Neuron (in vitro differentiated cells): ENCODE measurements around the gene ANKRD44.

Experiments
- H2AFZ ChIP-seq: one replicate; pipeline ENCODE4 v1.6.1; 2013; ENCODE audit warnings: low read depth, mild to moderate bottlenecking, inconsistent platforms, low read length, moderate library complexity
- H3K27me3 ChIP-seq: one replicate; pipeline ENCODE4 v1.6.1; 2013; ENCODE audit warnings: low read length; ENCODE audit not compliant: insufficient read depth
- H3K36me3 ChIP-seq: one replicate; pipeline ENCODE4 v1.6.1; 2013; ENCODE audit warnings: low read length; ENCODE audit not compliant: insufficient read depth
- H3K4me1 ChIP-seq: one replicate; pipeline ENCODE4 v1.6.1; 2013; ENCODE audit warnings: low read length; ENCODE audit not compliant: insufficient read depth
- H3K4me3 ChIP-seq: 2 replicates; pipeline ENCODE4 v1.5.1; 2013; ENCODE audit warnings: mild to moderate bottlenecking, low read length, moderate library complexity
- H3K9me3 ChIP-seq: one replicate; pipeline ENCODE4 v1.6.1; 2013; ENCODE audit warnings: low read length

The ANKRD44 gene

DNA sequence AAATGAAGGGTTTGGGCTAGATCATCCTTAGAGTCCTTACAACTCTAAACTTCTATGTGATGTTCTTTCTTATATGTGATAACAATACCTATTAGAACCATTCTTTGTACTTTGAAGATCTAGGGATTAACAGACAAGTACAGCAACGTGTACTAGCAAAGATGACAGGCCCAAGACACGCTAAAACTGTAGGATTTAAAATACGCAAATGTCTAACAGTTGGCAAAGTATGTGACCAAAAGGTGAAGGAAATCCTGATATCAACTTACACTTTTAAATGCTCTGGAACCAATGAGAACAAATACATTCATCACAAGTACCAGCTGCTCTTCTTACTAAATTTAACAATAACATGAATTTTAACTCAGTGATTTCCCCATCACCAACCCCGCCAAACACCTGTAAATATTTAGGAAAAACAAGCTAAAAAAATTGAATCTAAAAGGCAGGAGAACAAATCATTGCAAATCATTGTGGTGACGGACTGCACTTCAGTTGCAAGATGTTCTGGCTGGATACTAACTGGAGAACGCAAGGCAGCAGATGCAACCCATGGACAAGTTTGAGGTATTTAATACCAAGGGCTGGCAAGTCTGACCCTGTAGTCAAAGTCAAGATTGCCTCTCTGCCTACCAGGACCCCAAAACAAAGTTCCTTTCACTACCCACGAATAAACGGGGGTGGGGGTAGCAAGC lies 1.4 kb downstream of the ANKRD44 start:
- peak overlapping the region; percentile 23 for H2AFZ ChIP-seq
- H3K4me3 ChIP-seq, result peak overlapping the region; percentile 56
- H3K9me3 ChIP-seq, result no peaks in the 10 kb centered on the region
- no peaks in the 10 kb centered on the region for H3K36me3 ChIP-seq
- H3K4me1 ChIP-seq, result peaks cover 7% of the 10 kb centered on the region
- peaks cover 31% of the 10 kb centered on the region for H3K27me3 ChIP-seq

DNA sequence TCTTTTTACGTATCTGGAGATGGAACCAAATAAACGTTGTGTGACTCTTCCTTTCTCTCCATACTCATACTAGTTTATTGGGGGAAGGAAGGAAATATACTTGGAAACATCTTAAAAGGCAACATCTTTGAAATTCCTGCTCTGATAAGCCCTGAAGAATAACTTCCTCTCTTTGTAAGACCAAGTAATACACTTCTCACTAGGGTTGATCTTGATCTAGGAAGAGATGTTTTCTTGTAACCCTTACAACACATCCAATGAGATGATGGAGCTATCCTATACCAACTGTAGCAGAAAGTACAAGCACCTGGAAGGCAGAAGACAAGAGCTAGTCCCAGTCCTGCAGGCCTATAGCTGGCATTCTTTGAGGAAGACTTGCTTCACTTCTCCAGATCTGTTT lies 2.0 kb downstream of the ANKRD44 start:
- no peak overlapping the region for H2AFZ ChIP-seq
- no peaks in the 10 kb centered on the region for H3K9me3 ChIP-seq
- H3K27me3 ChIP-seq, result peaks cover 31% of the 10 kb centered on the region
- no peak overlapping the region for H3K4me3 ChIP-seq
- H3K4me1 ChIP-seq, result peaks cover 7% of the 10 kb centered on the region
- H3K36me3 ChIP-seq, result no peaks in the 10 kb centered on the region

- no peak overlapping the region for H2AFZ ChIP-seq
- no peaks in the 10 kb centered on the region for H3K36me3 ChIP-seq
- H3K4me3 ChIP-seq, result no peak overlapping the region
- peaks cover 31% of the 10 kb centered on the region for H3K27me3 ChIP-seq
- H3K9me3 ChIP-seq, result no peaks in the 10 kb centered on the region
- peaks cover 7% of the 10 kb centered on the region for H3K4me1 ChIP-seq
Measured at GRCh38 chr2:197307933-197308521, 2.6 kb downstream of the ANKRD44 start.

DNA sequence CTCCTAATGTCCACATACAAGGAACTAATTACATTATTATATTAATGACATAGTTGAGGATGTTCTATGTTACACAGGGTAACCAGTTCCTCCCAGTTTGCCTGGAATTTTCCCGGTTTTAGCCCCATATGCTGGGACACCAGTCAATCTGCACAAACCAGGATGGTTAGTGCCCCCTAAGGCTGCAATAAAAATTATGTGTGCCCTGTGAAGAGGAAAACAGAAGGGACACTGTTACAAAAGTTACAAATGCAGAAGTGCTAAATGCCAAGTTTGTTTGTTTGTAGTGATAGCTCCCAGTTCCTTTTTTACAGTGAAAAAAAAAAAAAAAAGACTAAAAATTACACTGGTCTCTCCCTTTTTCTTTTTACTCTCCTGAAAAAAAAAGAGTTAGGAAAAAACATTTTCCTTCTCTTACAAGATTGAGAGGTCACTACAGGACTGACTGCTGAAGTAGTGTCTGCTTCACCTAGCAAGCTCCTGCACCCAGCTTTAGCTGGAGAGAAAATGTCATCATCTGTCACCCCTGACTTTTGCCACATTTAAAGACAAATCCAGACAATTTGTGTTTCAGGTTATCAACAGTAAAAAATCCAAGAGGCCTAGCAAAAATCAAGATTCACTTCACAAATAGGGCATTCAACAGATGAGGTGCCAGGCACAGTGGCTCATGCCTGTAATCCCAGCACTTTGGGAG lies 3.2 kb downstream of the ANKRD44 start:
- Histone ChIP-seq H2AFZ (no peak overlapping the region), H3K9me3 (no peaks in the 10 kb centered on the region), H3K36me3 (no peaks in the 10 kb centered on the region), H3K4me1 (peaks cover 7% of the 10 kb centered on the region), H3K4me3 (no peak overlapping the region), H3K27me3 (peaks cover 31% of the 10 kb centered on the region)

- Histone ChIP-seq H3K27me3 (peaks cover 24% of the 10 kb centered on the region), H2AFZ (no peak overlapping the region), H3K4me3 (no peak overlapping the region), H3K4me1 (peaks cover 7% of the 10 kb centered on the region), H3K9me3 (no peaks in the 10 kb centered on the region), H3K36me3 (no peaks in the 10 kb centered on the region)
Measured at GRCh38 chr2:197306696-197307040, 3.9 kb downstream of the ANKRD44 start.

GRCh38 chr2:197306024-197306695 lies 4.4 kb downstream of the ANKRD44 start:
- H3K36me3 ChIP-seq, result no peaks in the 10 kb centered on the region
- no peaks in the 10 kb centered on the region for H3K9me3 ChIP-seq
- peaks cover 7% of the 10 kb centered on the region for H3K4me1 ChIP-seq
- peaks cover 19% of the 10 kb centered on the region for H3K27me3 ChIP-seq
- H3K4me3 ChIP-seq, result no peak overlapping the region
- H2AFZ ChIP-seq, result no peak overlapping the region

DNA sequence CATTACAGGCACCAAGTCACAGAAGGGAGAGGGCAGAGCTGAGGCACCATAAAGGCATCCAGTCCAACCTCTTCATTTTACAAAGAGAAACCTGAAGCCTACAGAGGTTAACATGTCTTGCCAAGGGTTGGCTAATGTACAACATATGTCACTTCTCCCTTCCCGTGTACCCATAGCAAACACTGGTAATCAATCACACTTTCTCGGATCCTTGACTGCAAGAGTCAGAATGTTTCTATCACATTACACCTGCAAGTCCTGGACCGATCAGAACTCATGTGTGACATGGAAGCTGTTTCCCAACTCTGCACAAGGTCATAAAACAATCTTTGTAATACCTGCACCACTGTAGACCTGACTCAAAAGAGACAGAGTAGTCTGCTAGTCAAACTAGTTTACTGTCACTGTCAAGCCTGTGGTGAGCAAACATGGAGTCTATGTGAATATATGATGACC lies 6.0 kb downstream of the ANKRD44 start:
- no peaks in the 10 kb centered on the region for H3K36me3 ChIP-seq
- no peaks in the 10 kb centered on the region for H3K9me3 ChIP-seq
- peaks cover 2% of the 10 kb centered on the region for H3K4me1 ChIP-seq
- H3K27me3 ChIP-seq, result peaks cover 15% of the 10 kb centered on the region
- no peak overlapping the region for H2AFZ ChIP-seq
- H3K4me3 ChIP-seq, result no peak overlapping the region

- Histone ChIP-seq H3K4me1 (no peaks in the 10 kb centered on the region), H3K9me3 (no peaks in the 10 kb centered on the region), H3K36me3 (no peaks in the 10 kb centered on the region), H3K4me3 (no peak overlapping the region), H2AFZ (no peak overlapping the region), H3K27me3 (no peaks in the 10 kb centered on the region)
Measured at GRCh38 chr2:197300139-197300538, 10.4 kb downstream of the ANKRD44 start.

DNA sequence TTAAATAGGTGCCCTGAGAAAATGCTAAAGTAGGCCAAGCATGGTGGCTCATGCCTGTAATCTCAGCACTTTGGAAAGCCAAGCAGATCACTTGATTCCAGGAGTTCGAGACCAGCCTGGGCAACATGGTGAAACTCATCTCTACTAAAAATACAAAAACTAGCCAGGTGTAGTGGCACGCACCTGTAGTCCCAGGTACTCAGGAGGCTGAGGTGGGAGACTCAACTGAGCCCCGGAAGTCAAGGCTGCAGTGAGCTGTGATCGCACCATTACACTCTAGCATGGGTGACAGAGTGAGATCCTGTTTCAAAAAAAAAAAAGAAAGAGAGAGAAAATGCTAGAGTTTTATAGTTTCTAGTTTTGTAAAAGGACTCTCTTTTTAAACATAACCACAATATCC lies 12.0 kb downstream of the ANKRD44 start:
- H3K27me3 ChIP-seq, result no peaks in the 10 kb centered on the region
- H3K4me3 ChIP-seq, result no peak overlapping the region
- no peak overlapping the region for H2AFZ ChIP-seq
- no peaks in the 10 kb centered on the region for H3K9me3 ChIP-seq
- no peaks in the 10 kb centered on the region for H3K36me3 ChIP-seq
- H3K4me1 ChIP-seq, result no peaks in the 10 kb centered on the region

GRCh38 chr2:197297772-197298318 lies 12.7 kb downstream of the ANKRD44 start:
- H2AFZ ChIP-seq, result no peak overlapping the region
- H3K36me3 ChIP-seq, result no peaks in the 10 kb centered on the region
- H3K4me3 ChIP-seq, result no peak overlapping the region
- H3K27me3 ChIP-seq, result no peaks in the 10 kb centered on the region
- H3K9me3 ChIP-seq, result no peaks in the 10 kb centered on the region
- no peaks in the 10 kb centered on the region for H3K4me1 ChIP-seq

- no peak overlapping the region for H3K4me3 ChIP-seq
- no peaks in the 10 kb centered on the region for H3K4me1 ChIP-seq
- H3K9me3 ChIP-seq, result no peaks in the 10 kb centered on the region
- H2AFZ ChIP-seq, result no peak overlapping the region
- no peaks in the 10 kb centered on the region for H3K27me3 ChIP-seq
- no peaks in the 10 kb centered on the region for H3K36me3 ChIP-seq
Measured at GRCh38 chr2:197297266-197297665, 13.3 kb downstream of the ANKRD44 start.

DNA sequence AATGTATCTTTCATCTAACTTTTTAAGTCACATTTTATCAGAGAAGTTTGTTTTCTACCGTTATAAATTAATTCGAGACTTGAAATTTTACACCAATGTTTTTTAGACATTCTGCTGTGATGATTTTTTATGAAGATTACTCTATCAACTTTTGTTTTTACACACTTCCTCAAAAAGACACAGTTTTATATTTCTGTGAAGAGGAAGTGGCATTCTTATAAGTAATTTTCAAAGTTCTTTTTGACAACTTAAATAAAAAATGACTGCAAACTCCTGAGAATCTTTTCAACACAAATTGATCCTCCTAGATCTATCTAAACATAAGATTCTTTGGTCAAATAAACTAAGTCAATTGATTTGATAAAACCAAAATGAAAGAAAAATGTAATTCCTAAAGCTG lies 13.7 kb downstream of the ANKRD44 start:
- Histone ChIP-seq H3K4me3 (no peak overlapping the region), H2AFZ (no peak overlapping the region), H3K4me1 (no peaks in the 10 kb centered on the region), H3K9me3 (no peaks in the 10 kb centered on the region), H3K36me3 (no peaks in the 10 kb centered on the region), H3K27me3 (no peaks in the 10 kb centered on the region)

DNA sequence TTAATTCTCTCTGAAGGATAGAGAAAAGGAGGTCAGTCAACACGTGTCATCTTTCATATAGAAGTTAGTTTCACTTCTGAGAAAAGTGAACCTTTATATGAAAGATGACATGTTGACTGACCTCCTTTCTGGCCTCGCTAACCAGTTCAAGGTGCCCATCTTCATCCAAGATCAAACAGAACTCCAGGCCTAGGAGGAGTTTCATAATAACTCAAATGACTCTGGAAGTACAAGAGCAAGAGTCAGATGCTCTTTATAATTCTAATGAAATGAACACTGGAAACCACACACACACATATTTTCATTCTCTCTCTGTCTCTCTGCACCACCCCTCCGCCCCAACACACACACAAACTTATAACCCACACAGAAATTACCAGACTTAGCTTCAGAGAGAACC lies 16.3 kb downstream of the ANKRD44 start:
- H2AFZ ChIP-seq, result no peak overlapping the region
- no peak overlapping the region for H3K4me3 ChIP-seq
- H3K4me1 ChIP-seq, result no peaks in the 10 kb centered on the region
- no peaks in the 10 kb centered on the region for H3K36me3 ChIP-seq
- no peaks in the 10 kb centered on the region for H3K9me3 ChIP-seq
- H3K27me3 ChIP-seq, result no peaks in the 10 kb centered on the region
